Measurements from ENCODE around the gene RPS6KB1. TPM values are rescaled to one million over a fixed set of nuclear protein-coding genes. Genes with fewer than 3 reads are reported as not detected.
A peak's percentile ranks its signal among the peaks of the same experiment; 100 is the strongest.
"Not testable (repeated sequence)": the region's sequence is repeated elsewhere in the genome, so short reads cannot be mapped to it uniquely, and the experiment has no call there.

Gene RPS6KB1
- 14.0 and 17.8 TPM in 2 replicates for total RNA-seq (2014; rRNA removed; shearing (Covaris generic))

- H3K4me3 ChIP-seq (ENCODE audit: insufficient read depth, low read depth, low read length): peak within 1 kb of the TSS; percentile 84
- no peaks in the 10 kb centered on the region for H3K27me3 ChIP-seq (ENCODE audit: control insufficient read depth, insufficient read depth, low read length)
- H3K36me3 ChIP-seq (replicated peaks; ENCODE audit: control insufficient read depth, insufficient read depth, low read length): peaks cover 2% of the 10 kb centered on the region; the same call in 1 of the 2 replicates
- DNase-seq: peak; percentile 96
Observed at GRCh38 chr17:59892924-59893675, at the start of gene RPS6KB1, which contains the start of gene TUBD1. Gene RPS6KB1 (plus strand): TSS chr17:59893121. CDS start chr17:59893185, 64 bp downstream. Gene TUBD1 (minus strand): TSS chr17:59892943. CDS start chr17:59891002, 1,941 bp downstream.

GRCh38 chr17:59844884-59845594, 47.9 kb upstream of the RPS6KB1 start:
- H3K36me3 ChIP-seq (replicated peaks; ENCODE audit: control insufficient read depth, insufficient read depth, low read length): peaks cover 1% of the 10 kb centered on the region; the same call in 1 of the 2 replicates
- no peak overlapping the region for H3K4me3 ChIP-seq (ENCODE audit: insufficient read depth, low read depth, low read length)
- no peaks in the 10 kb centered on the region for H3K27me3 ChIP-seq (ENCODE audit: control insufficient read depth, insufficient read depth, low read length)
- DNase-seq: no peak

- H3K36me3 ChIP-seq (replicated peaks; ENCODE audit: control insufficient read depth, insufficient read depth, low read length): no peaks in the 10 kb centered on the region
- no peak overlapping the region for H3K4me3 ChIP-seq (ENCODE audit: insufficient read depth, low read depth, low read length)
- no peaks in the 10 kb centered on the region for H3K27me3 ChIP-seq (ENCODE audit: control insufficient read depth, insufficient read depth, low read length)
- peak; percentile 33 for DNase-seq
Observed at GRCh38 chr17:59845595-59846393, 47.1 kb upstream of the RPS6KB1 start.

DNA sequence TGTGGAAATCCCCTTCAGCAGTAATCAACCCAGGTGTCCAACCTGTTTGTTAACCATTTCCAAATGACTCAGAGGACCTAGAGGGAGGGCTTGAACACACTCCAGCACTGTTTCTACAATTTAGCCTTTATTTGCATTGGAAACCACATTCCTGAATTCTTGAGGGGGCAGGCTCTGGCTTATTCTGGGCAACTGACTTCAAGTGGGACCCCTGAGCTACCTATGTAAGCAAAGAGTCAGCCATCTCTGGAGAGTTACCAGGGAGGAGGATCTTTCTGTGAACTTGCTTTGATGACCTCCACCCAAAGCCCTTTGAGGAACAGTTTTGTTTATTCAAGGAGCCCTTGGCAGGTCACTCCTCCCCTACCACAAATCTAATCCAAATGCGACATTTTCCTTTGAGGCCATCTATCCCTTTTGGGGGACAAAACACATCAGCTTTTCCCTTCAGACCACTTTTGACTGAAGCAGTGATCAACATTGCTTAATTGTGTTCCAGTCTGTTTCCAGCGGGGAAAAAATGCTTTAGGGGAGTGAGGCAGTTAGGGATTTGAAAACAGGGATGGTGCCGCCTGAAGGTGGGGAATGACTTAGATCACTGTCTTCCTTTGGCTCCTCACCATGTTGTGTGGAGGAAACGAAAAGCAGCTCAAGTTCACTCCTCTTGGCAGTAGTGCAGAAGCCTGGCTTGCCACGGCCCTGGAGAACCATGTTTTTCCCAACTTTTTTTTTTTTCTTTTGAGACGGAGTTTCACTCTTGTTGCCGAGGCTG, 46.3 kb upstream of the RPS6KB1 start:
- H3K36me3 ChIP-seq (replicated peaks; ENCODE audit: control insufficient read depth, insufficient read depth, low read length): no peaks in the 10 kb centered on the region
- DNase-seq: peak; percentile 36
- H3K27me3 ChIP-seq (ENCODE audit: control insufficient read depth, insufficient read depth, low read length): no peaks in the 10 kb centered on the region
- no peak overlapping the region for H3K4me3 ChIP-seq (ENCODE audit: insufficient read depth, low read depth, low read length)

DNA sequence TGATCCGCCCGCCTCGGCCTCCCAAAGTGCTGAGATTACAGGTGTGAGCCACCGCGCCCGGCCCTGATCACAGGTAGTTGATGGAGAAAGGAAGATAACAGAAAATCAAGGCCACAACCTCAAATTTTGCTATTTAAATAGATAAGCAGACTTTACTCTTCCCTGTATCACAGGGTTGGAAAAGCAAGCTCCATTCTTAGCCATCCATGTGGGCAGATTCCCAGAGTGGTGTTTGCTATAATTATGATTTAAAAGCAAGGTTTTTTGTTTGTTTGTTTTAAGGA, 44.6 kb upstream of the RPS6KB1 start:
- no peak for DNase-seq
- H3K27me3 ChIP-seq (ENCODE audit: control insufficient read depth, insufficient read depth, low read length): no peaks in the 10 kb centered on the region
- H3K36me3 ChIP-seq (replicated peaks; ENCODE audit: control insufficient read depth, insufficient read depth, low read length): no peaks in the 10 kb centered on the region
- no peak overlapping the region for H3K4me3 ChIP-seq (ENCODE audit: insufficient read depth, low read depth, low read length)

GRCh38 chr17:59848778-59849177, 44.1 kb upstream of the RPS6KB1 start:
- DNase-seq: no peak
- no peaks in the 10 kb centered on the region for H3K36me3 ChIP-seq (replicated peaks; ENCODE audit: control insufficient read depth, insufficient read depth, low read length)
- no peak overlapping the region for H3K4me3 ChIP-seq (ENCODE audit: insufficient read depth, low read depth, low read length)
- no peaks in the 10 kb centered on the region for H3K27me3 ChIP-seq (ENCODE audit: control insufficient read depth, insufficient read depth, low read length)

GRCh38 chr17:59850311-59850710, 42.6 kb upstream of the RPS6KB1 start:
- not testable (repeated sequence) for H3K4me3 ChIP-seq (ENCODE audit: insufficient read depth, low read depth, low read length); H3K27me3 ChIP-seq (ENCODE audit: control insufficient read depth, insufficient read depth, low read length); H3K36me3 ChIP-seq (replicated peaks; ENCODE audit: control insufficient read depth, insufficient read depth, low read length); DNase-seq

GRCh38 chr17:59851439-59852375, 41.2 kb upstream of the RPS6KB1 start:
- no peak for DNase-seq
- no peaks in the 10 kb centered on the region for H3K36me3 ChIP-seq (replicated peaks; ENCODE audit: control insufficient read depth, insufficient read depth, low read length)
- no peaks in the 10 kb centered on the region for H3K27me3 ChIP-seq (ENCODE audit: control insufficient read depth, insufficient read depth, low read length)
- no peak overlapping the region for H3K4me3 ChIP-seq (ENCODE audit: insufficient read depth, low read depth, low read length)

DNA sequence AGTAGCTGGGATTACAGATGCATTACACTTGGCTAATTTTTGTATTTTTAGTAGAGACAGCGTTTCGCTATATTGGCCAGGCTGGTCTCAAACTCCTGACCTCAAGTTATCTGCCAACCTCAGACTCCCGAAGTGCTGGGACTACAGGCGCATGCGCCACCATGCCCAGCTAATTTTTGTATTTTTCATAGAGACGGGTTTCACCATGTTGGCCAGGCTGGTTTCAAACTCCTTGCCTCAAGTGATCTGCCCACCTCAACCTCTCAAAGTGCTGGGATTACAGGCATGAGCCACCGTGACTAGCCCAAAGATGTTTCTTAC, 40.1 kb upstream of the RPS6KB1 start:
- not testable (repeated sequence) for H3K36me3 ChIP-seq (replicated peaks; ENCODE audit: control insufficient read depth, insufficient read depth, low read length); H3K4me3 ChIP-seq (ENCODE audit: insufficient read depth, low read depth, low read length); DNase-seq

DNA sequence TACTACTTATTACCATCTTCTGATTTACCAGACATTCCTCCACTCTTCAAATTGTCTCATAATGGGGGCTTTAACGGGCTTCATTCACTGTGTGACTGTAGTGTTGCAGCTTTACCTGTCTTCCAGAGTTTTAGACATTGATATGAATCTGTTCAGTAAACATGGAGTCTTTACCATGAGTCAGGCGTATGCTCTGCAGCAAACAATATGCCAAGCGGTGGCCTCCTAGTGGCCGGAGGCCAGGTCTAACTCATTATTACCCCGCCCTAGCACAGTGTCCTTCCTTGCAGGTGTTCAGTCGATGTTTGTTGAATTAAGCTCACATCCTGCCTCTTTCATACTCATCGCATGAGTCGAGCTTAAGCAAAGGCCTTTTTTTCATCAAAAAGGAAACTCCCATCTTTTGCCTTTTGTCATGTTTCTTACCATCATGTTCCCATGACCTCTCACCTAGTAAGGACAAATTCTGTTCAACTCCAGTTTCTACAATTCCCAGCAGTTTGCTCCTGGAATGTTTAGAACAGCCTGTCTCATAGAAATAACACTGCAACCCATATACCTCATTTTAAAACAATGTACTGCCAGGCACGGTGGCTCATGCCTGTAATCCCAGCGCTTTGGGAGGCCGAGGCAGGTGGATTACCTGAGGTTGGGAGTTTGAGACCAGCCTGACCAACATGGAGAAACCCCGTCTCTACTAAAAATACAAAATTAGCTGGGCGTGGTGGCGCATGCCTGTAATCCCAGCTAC, 39.6 kb upstream of the RPS6KB1 start:
- H3K36me3 ChIP-seq (replicated peaks; ENCODE audit: control insufficient read depth, insufficient read depth, low read length): no peaks in the 10 kb centered on the region
- DNase-seq: peak; percentile 62
- no peaks in the 10 kb centered on the region for H3K27me3 ChIP-seq (ENCODE audit: control insufficient read depth, insufficient read depth, low read length)
- no peak overlapping the region for H3K4me3 ChIP-seq (ENCODE audit: insufficient read depth, low read depth, low read length)

More for the DNA sequence above, 40.1 kb upstream of the RPS6KB1 start:
- not testable (repeated sequence) for H3K27me3 ChIP-seq (ENCODE audit: control insufficient read depth, insufficient read depth, low read length)

DNA sequence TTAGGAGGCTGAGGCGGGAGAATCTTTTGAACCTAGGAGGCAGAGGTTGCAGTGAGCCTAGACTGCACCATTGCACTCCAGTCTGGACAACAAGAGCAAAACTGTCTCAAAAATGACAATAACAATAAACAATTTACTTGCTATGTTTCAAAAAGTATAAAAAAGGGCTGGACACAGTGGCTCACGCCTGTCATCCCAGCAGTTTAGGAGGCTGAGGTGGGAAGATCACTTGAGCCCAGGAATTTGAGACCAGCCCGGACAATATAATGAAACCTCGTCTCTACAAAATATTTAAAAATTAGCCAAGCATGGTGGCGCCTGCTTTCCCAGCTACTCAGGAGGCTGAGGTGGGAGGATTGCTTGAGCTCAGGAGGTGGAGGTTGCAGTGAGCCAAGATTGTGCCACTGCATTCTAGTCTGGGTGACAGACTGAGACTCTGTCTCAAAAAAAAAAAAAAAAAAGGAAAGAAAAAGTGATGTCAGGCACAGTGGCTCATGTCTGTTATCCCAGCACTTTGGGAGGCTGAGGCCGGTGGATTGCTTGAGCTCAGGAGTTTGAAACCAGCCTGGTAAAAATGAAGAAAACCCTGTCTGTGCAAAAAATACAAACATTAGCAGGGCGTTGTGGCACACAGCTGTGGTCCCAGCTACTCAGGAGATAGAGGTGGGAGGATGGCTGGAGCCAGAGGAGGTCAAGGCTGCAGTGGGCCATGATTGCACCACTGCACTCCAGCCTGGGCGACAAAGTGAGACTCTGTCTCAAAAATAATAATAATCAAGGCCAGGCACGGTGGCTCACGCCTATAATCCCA, 38.8 kb upstream of the RPS6KB1 start:
- not testable (repeated sequence) for DNase-seq; H3K36me3 ChIP-seq (replicated peaks; ENCODE audit: control insufficient read depth, insufficient read depth, low read length); H3K27me3 ChIP-seq (ENCODE audit: control insufficient read depth, insufficient read depth, low read length); H3K4me3 ChIP-seq (ENCODE audit: insufficient read depth, low read depth, low read length)
